Right ventricle myocardium superior (tissue), 1 donor: ENCODE data around the gene FBLIM1. TPM values are rescaled to one million over a fixed set of nuclear protein-coding genes. Genes with fewer than 3 reads are reported as not detected.

Experiments used
- ATAC-seq: fragments of 200-7000 bp; cut with Tn5 transposase; one replicate; pipeline ENCODE4 v1.9.1; 2020; ENCODE audit warnings: mild to moderate bottlenecking; ENCODE audit not compliant: poor library complexity
- DNase-seq: peaks from one replicate; pipeline ENCODE4 v3.0.0-alpha.2; 2020
- intact Hi-C: fragments of 100-400 bp; cut with DNase I; formaldehyde crosslinking; loops from one replicate; pipeline ENCODE4 v1.11.2; 2022
- total RNA-seq: library from RNA; stranded (reverse); fragmentation: NEBNext Ultra II Directional; extraction: Animal tissue kit (Norgen Biotek cat#: 25700); gene quantifications from one replicate; pipeline ENCODE4 v1.2.1, GENCODE V29; 2021
- donor health status: DM: no; HTN: yes; CAD: no; lungs with severe emphysema.

Gene FBLIM1
- total RNA-seq, 1 donor from 2014 or later, result 99.1 TPM

- intact Hi-C loops, result loop anchor here (5.0 to 10.0 kb wide), 2 partner anchors 75 to 142 kb away; no protein-coding TSS in a partner anchor
- no peak for ATAC-seq
- DNase-seq, result no peak
Observed at GRCh38 chr1:15739745-15740144, 18.9 kb upstream of the FBLIM1 start.

- intact Hi-C loops, result loop anchor here (5.0 kb wide), 1 partner anchor 144 kb away; no protein-coding TSS in a partner anchor
Observed at GRCh38 chr1:15740924-15741850, 17.4 kb upstream of the FBLIM1 start.

GRCh38 chr1:15742339-15742801 is 16.2 kb upstream of the FBLIM1 start, which contains the start of gene TMEM82:
TMEM82 (plus strand) TSS chr1:15742499; CDS start chr1:15742560, 61 bp downstream.
- intact Hi-C loops, result loop anchor here (5.0 kb wide), 1 partner anchor 145 kb away; no protein-coding TSS in a partner anchor
- ATAC-seq (no peak), DNase-seq (no peak)

More at GRCh38 chr1:15740924-15741850, 17.4 kb upstream of the FBLIM1 start:
- ATAC-seq, result peak; percentile 78
- peak; percentile 86 for DNase-seq

- intact Hi-C loops, result loop anchor here (5.0 kb wide), 1 partner anchor 147 kb away; no protein-coding TSS in a partner anchor
- no peak for DNase-seq
- ATAC-seq, result no peak
Observed at GRCh38 chr1:15744122-15744679, 14.4 kb upstream of the FBLIM1 start.

- intact Hi-C loops, result no loop called here
- ATAC-seq (no peak), DNase-seq (no peak)
Observed at GRCh38 chr1:15747378-15747777, 11.2 kb upstream of the FBLIM1 start.

- no peak for DNase-seq
- ATAC-seq, result no peak
- intact Hi-C loops, result no loop called here
Observed at GRCh38 chr1:15748264-15748663, 10.3 kb upstream of the FBLIM1 start.

- intact Hi-C loops, result no loop called here
- DNase-seq (no peak), ATAC-seq (no peak)
Observed at GRCh38 chr1:15748690-15749398, 9.8 kb upstream of the FBLIM1 start.

GRCh38 chr1:15749399-15750291 is 8.9 kb upstream of the FBLIM1 start:
- DNase-seq (no peak), ATAC-seq (no peak)
- intact Hi-C loops, result no loop called here

GRCh38 chr1:15750924-15751323 is 7.7 kb upstream of the FBLIM1 start:
- no peak for ATAC-seq
- no peak for DNase-seq
- intact Hi-C loops, result no loop called here

- intact Hi-C loops, result no loop called here
- no peak for DNase-seq
- ATAC-seq, result no peak
Observed at GRCh38 chr1:15751717-15752116, 6.9 kb upstream of the FBLIM1 start.

- DNase-seq (no peak), ATAC-seq (no peak)
- intact Hi-C loops, result no loop called here
Observed at GRCh38 chr1:15753776-15754175, 4.8 kb upstream of the FBLIM1 start.

- DNase-seq, result no peak
- ATAC-seq, result no peak
- intact Hi-C loops, result no loop called here
Observed at GRCh38 chr1:15755021-15755645, 3.5 kb upstream of the FBLIM1 start.

GRCh38 chr1:15755646-15756040 is 3.0 kb upstream of the FBLIM1 start:
- DNase-seq, result no peak
- intact Hi-C loops, result no loop called here
- no peak for ATAC-seq

- ATAC-seq (no peak), DNase-seq (no peak)
- intact Hi-C loops, result no loop called here
Observed at GRCh38 chr1:15756143-15757015, 2.2 kb upstream of the FBLIM1 start.

- ATAC-seq (no peak), DNase-seq (no peak)
- intact Hi-C loops, result no loop called here
Observed at GRCh38 chr1:15757016-15757543, 1.5 kb upstream of the FBLIM1 start.

- DNase-seq (no peak), ATAC-seq (no peak)
- intact Hi-C loops, result no loop called here
Observed at GRCh38 chr1:15757575-15758342, 836 bp upstream of the FBLIM1 start.
